C4-2B (cell line): ENCODE results near the gene PRKCH.

Experiments
- CTCF ChIP-seq: fragments of 450-650 bp; conservative IDR thresholded peaks from 2 replicates; pipeline ENCODE4 v1.5.1; 2017; ENCODE audit warnings: mild to moderate bottlenecking
- ZFX ChIP-seq: fragments of 450-650 bp; IDR thresholded peaks from 2 replicates; pipeline ENCODE4 v1.6.1; 2017

- TF ChIP-seq CTCF = no peak
- TF ChIP-seq ZFX = no peak
Observed at GRCh38 chr14:61296151-61296550, 25.2 kb upstream of the PRKCH start.
